Transverse colon (tissue), 4 donors: Measurements from ENCODE around the gene CHD3. TPM values are rescaled to one million over a fixed set of nuclear protein-coding genes. Genes with fewer than 3 reads are reported as not detected.

Source experiments
- DNase-seq: peaks from one replicate; pipeline ENCODE4 v3.0.0-alpha.2; 2019
- H3K27ac ChIP-seq, 4 donors: fragments of 200-600 bp; sonication (generic); 2 replicates each; pipeline ENCODE4 v1.5.1; 2016 to 2018; ENCODE audit warnings: inconsistent platforms in 4 of 4
- H3K27me3 ChIP-seq: fragments of 200-600 bp; sonication (generic); 2 replicates; pipeline ENCODE4 v1.5.1; 2017; ENCODE audit warnings: inconsistent platforms
- H3K36me3 ChIP-seq, 4 donors: fragments of 200-600 bp; sonication (generic); 2 replicates each; pipeline ENCODE4 v1.5.1; 2017 to 2019; ENCODE audit warnings: inconsistent platforms in 4 of 4
- H3K4me1 ChIP-seq, 4 donors: fragments of 200-600 bp; sonication (generic); 2 replicates each; pipeline ENCODE4 v1.5.1; 2017 to 2020; ENCODE audit warnings: inconsistent platforms in 4 of 4
- H3K4me3 ChIP-seq, 4 donors: fragments of 200-600 bp; sonication (generic); 1 replicate in 1 of 4; 2 replicates in 3 of 4; pipeline versions ENCODE4 v1.5.1 to v1.6.1; 2017 to 2019; ENCODE audit warnings: inconsistent platforms in 4 of 4
- H3K9me3 ChIP-seq, 2 donors: fragments of 200-600 bp; sonication (generic); 2 replicates each; pipeline ENCODE4 v1.5.1; 2017 to 2019; ENCODE audit warnings: inconsistent platforms in 2 of 2
- EP300 ChIP-seq: sonication (generic); formaldehyde crosslinking; IDR thresholded peaks from one replicate; pipeline ENCODE4 v1.6.1; 2017; ENCODE audit warnings: antibody characterized with exemption, low read depth
- POLR2A ChIP-seq: fragments of 450-650 bp; IDR thresholded peaks from one replicate; pipeline ENCODE4 v1.6.1; 2016; ENCODE audit warnings: antibody characterized with exemption, mild to moderate bottlenecking, moderate library complexity
- POLR2AphosphoS5 ChIP-seq, 3 donors: sonication (generic); formaldehyde crosslinking; IDR thresholded peaks; one replicate each; pipeline ENCODE4 v1.6.1; 2016; ENCODE audit warnings: antibody characterized with exemption in 3 of 3
- WGBS, 2 donors: methylation state at CpG; one replicate each; pipeline ENCODE4 v1.1.5; 2018; ENCODE audit warnings: low coverage in 1 of 2; 5-methylcytosine and 5-hydroxymethylcytosine counted together
- in situ Hi-C, 4 donors: fragments of 200-750 bp; cut with MboI; loops; one replicate each; pipeline versions ENCODE4 v1.15.0 to v1.15.1; 2017; ENCODE audit warnings: low sequenced_read_pairs in 3 of 4, low pct_ligation_motif_present in 1 of 4, low pct_unique_long_range_greater_than_20kb in 1 of 4
- intact Hi-C: fragments of 100-400 bp; cut with DNase I; formaldehyde crosslinking; loops from one replicate; pipeline ENCODE4 v1.15.1; 2023; ENCODE audit warnings: low total_unique reads
- total RNA-seq, 4 donors: library from RNA; depleted of rRNA; stranded (reverse); fragments of >200 nt; gene quantifications; one replicate each; pipeline ENCODE4 v1.1.0, GENCODE V29; 2016
- TF ChIP-seq, protein P1 (sequence below), 5 experiments: fragments of 200-600 bp in 3 of 5; fragments of 450-650 bp in 2 of 5; sonication (generic) in 3 of 5; IDR thresholded peaks; 1 replicate in 2 of 5; 2 replicates in 3 of 5; pipeline ENCODE4 v1.5.1; 2016 to 2017; ENCODE audit warnings: antibody characterized with exemption in 5 of 5, inconsistent platforms in 3 of 5, mild to moderate bottlenecking in 2 of 5, moderate library complexity in 1 of 5

CHD3 gene
- total RNA-seq, 4 donors from 2014 or later: 53.0 to 71.6 (median 62.0) TPM

DNA sequence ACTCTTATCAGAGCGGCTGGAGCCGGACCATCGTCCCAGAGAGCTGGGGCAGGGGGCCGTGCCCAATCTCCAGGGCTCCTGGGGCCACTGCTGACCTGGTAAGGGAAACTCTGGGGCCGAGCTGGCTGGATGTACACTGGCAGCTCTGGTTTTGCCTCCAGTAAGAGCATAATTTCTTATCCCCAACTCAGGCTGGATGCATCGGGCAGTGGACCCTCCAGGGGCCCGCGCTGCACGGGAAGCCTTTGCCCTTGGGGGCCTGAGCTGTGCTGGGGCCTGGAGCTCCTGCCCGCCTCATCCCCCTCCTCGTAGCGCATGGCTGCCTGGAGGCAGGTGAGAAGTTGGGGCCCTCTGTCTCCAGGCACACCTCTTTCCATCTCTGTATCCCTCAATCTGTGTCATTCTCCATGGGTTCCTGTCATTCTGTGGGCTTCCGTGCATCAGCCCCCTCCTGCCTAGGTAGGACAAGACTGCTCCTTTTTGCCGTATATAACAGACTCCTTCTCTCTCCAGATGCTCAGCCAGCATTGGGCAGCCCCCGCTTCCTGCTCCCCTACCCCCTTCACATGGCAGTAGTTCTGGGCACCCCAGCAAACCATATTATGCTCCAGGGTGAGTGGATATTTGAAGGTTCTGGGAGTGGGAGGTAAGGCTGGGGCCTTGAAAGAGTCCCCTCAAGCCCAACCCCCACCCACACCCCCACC is 43.1 kb upstream of the CHD3 start:
- 81% methylated on average over 14 of the region's 15 CpGs; no CpG with 5 or more reads in 1 of the 2 donors for WGBS, 2 donors
- TF ChIP-seq POLR2A (no peak), EP300 (no peak), POLR2AphosphoS5 (IDR thresholded peaks at IDR 0.05) (no peak)
- TF ChIP-seq, protein P1, sequence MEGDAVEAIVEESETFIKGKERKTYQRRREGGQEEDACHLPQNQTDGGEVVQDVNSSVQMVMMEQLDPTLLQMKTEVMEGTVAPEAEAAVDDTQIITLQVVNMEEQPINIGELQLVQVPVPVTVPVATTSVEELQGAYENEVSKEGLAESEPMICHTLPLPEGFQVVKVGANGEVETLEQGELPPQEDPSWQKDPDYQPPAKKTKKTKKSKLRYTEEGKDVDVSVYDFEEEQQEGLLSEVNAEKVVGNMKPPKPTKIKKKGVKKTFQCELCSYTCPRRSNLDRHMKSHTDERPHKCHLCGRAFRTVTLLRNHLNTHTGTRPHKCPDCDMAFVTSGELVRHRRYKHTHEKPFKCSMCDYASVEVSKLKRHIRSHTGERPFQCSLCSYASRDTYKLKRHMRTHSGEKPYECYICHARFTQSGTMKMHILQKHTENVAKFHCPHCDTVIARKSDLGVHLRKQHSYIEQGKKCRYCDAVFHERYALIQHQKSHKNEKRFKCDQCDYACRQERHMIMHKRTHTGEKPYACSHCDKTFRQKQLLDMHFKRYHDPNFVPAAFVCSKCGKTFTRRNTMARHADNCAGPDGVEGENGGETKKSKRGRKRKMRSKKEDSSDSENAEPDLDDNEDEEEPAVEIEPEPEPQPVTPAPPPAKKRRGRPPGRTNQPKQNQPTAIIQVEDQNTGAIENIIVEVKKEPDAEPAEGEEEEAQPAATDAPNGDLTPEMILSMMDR (IDR thresholded peaks at IDR 0.05): no peak
- Histone ChIP-seq H3K4me1 (peaks cover 17 to 43% (median 19%) of the 10 kb centered on the region in 4 donors), H3K9me3 (no peaks in the 10 kb centered on the region), H3K27me3 (no peaks in the 10 kb centered on the region), H3K27ac (peak overlapping the region; percentile 97 to 99 (median 99)), H3K4me3 (peak overlapping the region in 2 of 4 donors; percentile 64 to 78), H3K36me3 (peaks cover 0 to 41% (median 15%) of the 10 kb centered on the region in 4 donors)
- no peak for DNase-seq
- in situ Hi-C loops (no loop called here), intact Hi-C loops (no loop called here)

DNA sequence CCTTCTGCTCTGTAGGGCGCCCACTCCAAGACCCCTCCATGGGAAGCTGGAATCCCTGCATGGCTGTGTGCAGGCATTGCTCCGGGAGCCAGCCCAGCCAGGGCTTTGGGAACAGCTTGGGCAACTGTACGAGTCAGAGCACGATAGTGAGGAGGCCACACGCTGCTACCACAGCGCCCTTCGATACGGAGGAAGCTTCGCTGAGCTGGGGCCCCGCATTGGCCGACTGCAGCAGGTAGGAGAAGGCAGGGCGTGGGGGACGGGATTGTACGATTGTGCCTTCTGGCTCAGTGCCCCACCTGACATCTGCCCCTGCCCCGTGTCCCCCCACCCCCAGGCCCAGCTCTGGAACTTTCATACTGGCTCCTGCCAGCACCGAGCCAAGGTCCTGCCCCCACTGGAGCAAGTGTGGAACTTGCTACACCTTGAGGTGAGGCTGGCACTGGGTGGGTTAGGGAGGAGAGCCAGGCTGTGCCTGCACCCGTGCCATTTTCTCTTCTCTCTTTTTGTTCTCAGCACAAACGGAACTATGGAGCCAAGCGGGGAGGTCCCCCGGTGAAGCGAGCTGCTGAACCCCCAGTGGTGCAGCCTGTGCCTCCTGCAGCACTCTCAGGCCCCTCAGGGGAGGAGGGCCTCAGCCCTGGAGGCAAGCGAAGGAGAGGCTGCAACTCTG is 42.4 kb upstream of the CHD3 start:
- Histone ChIP-seq H3K4me1 (peaks cover 10 to 38% (median 14%) of the 10 kb centered on the region in 4 donors), H3K4me3 (no peak overlapping the region), H3K27me3 (no peaks in the 10 kb centered on the region), H3K9me3 (no peaks in the 10 kb centered on the region), H3K27ac (peak overlapping the region in 1 of 4 donors; percentile 97), H3K36me3 (peaks cover 0 to 45% (median 16%) of the 10 kb centered on the region in 4 donors)
- 89% methylated on average over 15 of the region's 22 CpGs; no CpG with 5 or more reads in 1 of the 2 donors for WGBS, 2 donors
- in situ Hi-C loops: no loop called here
- no peak for DNase-seq
- intact Hi-C loops: no loop called here
- no peak for TF ChIP-seq EP300
- TF ChIP-seq POLR2A: no peak
- no peak for TF ChIP-seq POLR2AphosphoS5 (IDR thresholded peaks at IDR 0.05)
- TF ChIP-seq, protein P1 (IDR thresholded peaks at IDR 0.05): no peak

DNA sequence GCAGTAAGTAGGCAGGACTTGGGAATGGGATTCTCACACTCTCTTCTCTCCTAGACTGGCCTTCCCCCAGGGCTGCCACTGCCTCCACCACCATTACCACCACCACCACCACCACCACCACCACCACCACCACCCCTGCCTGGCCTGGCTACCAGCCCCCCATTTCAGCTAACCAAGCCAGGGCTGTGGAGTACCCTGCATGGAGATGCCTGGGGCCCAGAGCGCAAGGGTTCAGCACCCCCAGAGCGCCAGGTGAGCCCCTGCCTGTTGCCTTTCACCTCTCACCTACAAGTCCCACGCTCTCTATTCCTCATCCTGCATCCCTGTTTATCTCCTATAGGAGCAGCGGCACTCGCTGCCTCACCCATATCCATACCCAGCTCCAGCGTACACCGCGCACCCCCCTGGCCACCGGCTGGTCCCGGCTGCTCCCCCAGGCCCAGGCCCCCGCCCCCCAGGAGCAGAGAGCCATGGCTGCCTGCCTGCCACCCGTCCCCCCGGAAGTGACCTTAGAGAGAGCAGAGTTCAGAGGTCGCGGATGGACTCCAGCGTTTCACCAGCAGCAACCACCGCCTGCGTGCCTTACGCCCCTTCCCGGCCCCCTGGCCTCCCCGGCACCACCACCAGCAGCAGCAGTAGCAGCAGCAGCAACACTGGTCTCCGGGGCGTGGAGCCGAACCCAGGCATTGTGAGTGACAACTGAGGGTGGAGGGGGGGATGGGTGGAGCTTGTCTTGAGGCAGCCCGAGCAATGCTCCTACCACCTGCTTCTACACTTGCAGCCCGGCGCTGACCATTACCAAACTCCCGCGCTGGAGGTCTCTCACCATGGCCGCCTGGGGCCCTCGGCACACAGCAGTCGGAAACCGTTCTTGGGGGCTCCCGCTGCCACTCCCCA is 41.6 kb upstream of the CHD3 start:
- no peak overlapping the region for H3K27ac ChIP-seq
- H3K4me1 ChIP-seq: peaks cover 10 to 39% (median 18%) of the 10 kb centered on the region in 4 donors
- H3K36me3 ChIP-seq: peaks cover 0 to 45% (median 16%) of the 10 kb centered on the region in 4 donors
- WGBS, 2 donors: 86% methylated on average over 26 of the region's 34 CpGs; no CpG with 5 or more reads in 1 of the 2 donors
- TF ChIP-seq POLR2AphosphoS5 (IDR thresholded peaks at IDR 0.05) (no peak), EP300 (no peak), POLR2A (no peak)
- TF ChIP-seq, protein P1 (IDR thresholded peaks at IDR 0.05): no peak
- H3K4me3 ChIP-seq: no peak overlapping the region
- intact Hi-C loops: no loop called here
- in situ Hi-C loops: no loop called here
- no peaks in the 10 kb centered on the region for H3K27me3 ChIP-seq
- no peak for DNase-seq
- H3K9me3 ChIP-seq: no peaks in the 10 kb centered on the region
